Cardiac muscle cell (in vitro differentiated cells and primary cell): Measurements from ENCODE around the gene CABLES2. TPM values are rescaled to one million over a fixed set of nuclear protein-coding genes. Genes with fewer than 3 reads are reported as not detected.

Experiments
- DNase-seq, 2 donors: peaks; one replicate each; pipeline versions ENCODE4 v3.0.0 to v3.0.0-alpha.2; 2010 to 2017; ENCODE audit warnings: low read depth in 1 of 2, low spot score in 1 of 2
- H3K27ac ChIP-seq: fragments of 200-600 bp; sonication (generic); 2 replicates; pipeline ENCODE4 v1.5.1; 2016
- H3K27me3 ChIP-seq: fragments of 200-600 bp; sonication (generic); 2 replicates; pipeline ENCODE4 v1.6.0; 2016; ENCODE audit warnings: control low read depth
- H3K36me3 ChIP-seq: fragments of 200-600 bp; sonication (generic); 2 replicates; pipeline ENCODE4 v1.5.1; 2016; ENCODE audit warnings: control low read depth
- H3K4me1 ChIP-seq: fragments of 200-600 bp; sonication (generic); 2 replicates; pipeline ENCODE4 v1.8.1; 2017; ENCODE audit warnings: low read depth, mild to moderate bottlenecking, mixed run types
- H3K4me3 ChIP-seq: fragments of 200-600 bp; sonication (generic); 2 replicates; pipeline ENCODE4 v1.5.1; 2016; ENCODE audit warnings: mild to moderate bottlenecking
- H3K9me3 ChIP-seq: fragments of 200-600 bp; sonication (generic); 2 replicates; pipeline ENCODE4 v1.5.1; 2017; ENCODE audit warnings: low read depth, mild to moderate bottlenecking, control low read depth
- CTCF ChIP-seq: IDR thresholded peaks from 2 replicates; pipeline ENCODE4 v1.5.1; 2012; ENCODE audit warnings: low read depth, mild to moderate bottlenecking, low read length
- polyA plus RNA-seq: library from polyadenylated mRNA; unstranded; fragments of >200 nt; fragmentation: Nextera tagmentation; extraction: Ambion mirVana; gene quantifications from 2 replicates; pipeline ENCODE4 v1.2.1, GENCODE V29; 2016
- total RNA-seq: library from RNA; depleted of rRNA; stranded (reverse); fragments of >200 nt; gene quantifications from 2 replicates; pipeline ENCODE4 v1.2.3, GENCODE V29; 2016

CABLES2 gene
- total and polyA plus RNA-seq, 2 experiments from 2014 or later = 17.9 to 21.4 TPM

GRCh38 chr20:62430866-62431447, 23.9 kb upstream of the CABLES2 start:
- Histone ChIP-seq H3K27me3 (no peaks in the 10 kb centered on the region), H3K4me3 (no peak overlapping the region), H3K27ac (no peak overlapping the region), H3K9me3 (no peaks in the 10 kb centered on the region), H3K36me3 (no peaks in the 10 kb centered on the region), H3K4me1 (peaks cover 24% of the 10 kb centered on the region)
- TF ChIP-seq CTCF = no peak
- DNase-seq = no peak

- Histone ChIP-seq H3K4me1 (peaks cover 24% of the 10 kb centered on the region), H3K4me3 (no peak overlapping the region), H3K36me3 (no peaks in the 10 kb centered on the region), H3K27me3 (no peaks in the 10 kb centered on the region), H3K27ac (no peak overlapping the region), H3K9me3 (no peaks in the 10 kb centered on the region)
- no peak for TF ChIP-seq CTCF
- DNase-seq = no peak
Observed at GRCh38 chr20:62430311-62430853, 23.3 kb upstream of the CABLES2 start.

- no peaks in the 10 kb centered on the region for H3K9me3 ChIP-seq
- TF ChIP-seq CTCF = no peak
- no peaks in the 10 kb centered on the region for H3K36me3 ChIP-seq
- no peak overlapping the region for H3K4me3 ChIP-seq
- peaks cover 24% of the 10 kb centered on the region for H3K4me1 ChIP-seq
- H3K27ac ChIP-seq = no peak overlapping the region
- no peaks in the 10 kb centered on the region for H3K27me3 ChIP-seq
- no peak for DNase-seq
Observed at GRCh38 chr20:62429455-62430310, 22.6 kb upstream of the CABLES2 start.

GRCh38 chr20:62428396-62429295, 21.6 kb upstream of the CABLES2 start:
- no peak overlapping the region for H3K27ac ChIP-seq
- H3K27me3 ChIP-seq = no peaks in the 10 kb centered on the region
- H3K4me1 ChIP-seq = peaks cover 18% of the 10 kb centered on the region
- no peaks in the 10 kb centered on the region for H3K36me3 ChIP-seq
- no peaks in the 10 kb centered on the region for H3K9me3 ChIP-seq
- no peak overlapping the region for H3K4me3 ChIP-seq
- no peak for TF ChIP-seq CTCF
- DNase-seq = no peak

GRCh38 chr20:62428002-62428372, 20.9 kb upstream of the CABLES2 start:
- Histone ChIP-seq H3K4me3 (no peak overlapping the region), H3K27ac (no peak overlapping the region), H3K36me3 (no peaks in the 10 kb centered on the region), H3K4me1 (peaks cover 16% of the 10 kb centered on the region), H3K27me3 (no peaks in the 10 kb centered on the region), H3K9me3 (no peaks in the 10 kb centered on the region)
- TF ChIP-seq CTCF = no peak
- no peak for DNase-seq
